GM12891 (cell line): Measurements from ENCODE around the gene ANKS1A.
"Not testable (repeated sequence)": the region's sequence is repeated elsewhere in the genome, so short reads cannot be mapped to it uniquely, and the experiment has no call there.

ENCODE experiments used
- DNase-seq: peaks from one replicate; pipeline ENCODE4 v3.0.0; 2011; ENCODE audit warnings: low spot score; ENCODE audit not compliant: insufficient read length
- FAIRE-seq: peaks from 2 replicates; lab custom pipeline; 2011; peaks lifted over from hg19 to GRCh38; lab: Jason Lieb, UNC
- PAX5 ChIP-seq: IDR thresholded peaks from 2 replicates; pipeline ENCODE4 v1.6.1; 2011; ENCODE audit warnings: low read length, moderate library complexity, mild to moderate bottlenecking; ENCODE audit not compliant: insufficient read depth, severe bottlenecking
- POLR2A ChIP-seq: IDR thresholded peaks from 2 replicates; pipeline ENCODE4 v1.6.1; 2011; ENCODE audit warnings: low read depth, low read length, control low read depth
- POLR2AphosphoS5 ChIP-seq: IDR thresholded peaks from 2 replicates; pipeline ENCODE4 v1.6.1; 2011; ENCODE audit warnings: low read depth, low read length, control low read depth
- POU2F2 ChIP-seq: IDR thresholded peaks from 2 replicates; pipeline ENCODE4 v1.6.1; 2011; ENCODE audit warnings: low read depth, mild to moderate bottlenecking, control low read depth, low read length, moderate library complexity
- SPI1 ChIP-seq: IDR thresholded peaks from 2 replicates; pipeline ENCODE4 v1.6.1; 2011; ENCODE audit warnings: low read depth, low read length, control low read depth
- TAF1 ChIP-seq: IDR thresholded peaks from 2 replicates; pipeline ENCODE4 v1.6.1; 2011; ENCODE audit warnings: low read depth, low read length, control low read depth

ANKS1A gene

DNA sequence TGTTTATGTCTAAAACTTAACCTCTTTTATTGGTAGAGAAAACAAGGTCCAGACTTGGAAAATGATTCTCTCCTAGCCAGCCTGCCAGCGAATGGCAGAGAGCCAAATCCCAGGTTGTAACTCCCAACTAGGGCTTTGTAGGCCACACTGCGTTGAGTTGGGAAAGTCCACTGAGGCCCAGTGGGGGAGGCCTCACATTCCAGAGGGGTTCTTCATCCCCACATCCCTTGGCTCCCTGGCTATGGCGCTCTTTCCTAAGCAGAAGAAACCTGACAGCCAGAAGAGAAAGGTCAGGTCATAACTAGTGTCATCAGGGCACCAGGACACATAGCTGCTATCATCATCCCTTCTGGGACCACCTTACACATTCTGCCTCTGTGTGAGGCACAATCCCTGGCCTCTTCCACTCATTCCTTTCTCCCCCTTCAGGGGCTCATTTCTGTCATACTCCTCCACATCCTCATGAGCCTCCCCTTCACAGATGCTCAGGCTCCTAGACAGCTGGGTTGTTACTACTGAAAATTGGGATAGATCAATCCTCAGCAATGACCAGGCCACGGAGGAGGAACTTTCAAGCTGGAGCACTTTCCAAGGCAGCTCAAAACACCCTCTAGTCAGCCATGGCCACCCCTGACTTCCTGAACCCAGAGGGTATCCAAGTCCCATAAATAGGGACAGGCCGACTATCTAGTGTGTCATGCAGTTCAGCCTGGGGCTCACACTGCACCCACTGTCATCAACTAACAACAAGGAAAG is 203.5 kb downstream of the ANKS1A start:
- FAIRE-seq (no peak), DNase-seq (no peak)
- TF ChIP-seq POU2F2 (no peak), TAF1 (no peak), PAX5 (no peak), POLR2A (no peak), SPI1 (no peak), POLR2AphosphoS5 (no peak)

DNA sequence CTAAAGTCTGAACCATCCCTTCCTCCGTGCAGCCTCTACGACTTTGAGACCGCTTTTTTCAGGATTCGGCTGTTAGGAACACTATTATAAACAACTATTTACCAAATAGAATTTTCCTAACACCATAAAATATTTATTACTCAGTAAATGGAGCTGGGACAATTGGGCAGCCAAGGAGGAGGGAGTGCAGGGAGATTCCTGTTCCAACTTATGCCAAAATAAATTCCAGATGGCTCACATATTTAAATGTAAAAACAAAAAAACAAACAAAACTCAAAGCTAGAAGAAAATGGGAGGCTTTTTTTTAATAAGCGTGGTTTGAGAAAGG is 204.0 kb downstream of the ANKS1A start:
- TF ChIP-seq POLR2A (no peak), POLR2AphosphoS5 (no peak), TAF1 (no peak), POU2F2 (no peak), SPI1 (no peak), PAX5 (no peak)

DNA sequence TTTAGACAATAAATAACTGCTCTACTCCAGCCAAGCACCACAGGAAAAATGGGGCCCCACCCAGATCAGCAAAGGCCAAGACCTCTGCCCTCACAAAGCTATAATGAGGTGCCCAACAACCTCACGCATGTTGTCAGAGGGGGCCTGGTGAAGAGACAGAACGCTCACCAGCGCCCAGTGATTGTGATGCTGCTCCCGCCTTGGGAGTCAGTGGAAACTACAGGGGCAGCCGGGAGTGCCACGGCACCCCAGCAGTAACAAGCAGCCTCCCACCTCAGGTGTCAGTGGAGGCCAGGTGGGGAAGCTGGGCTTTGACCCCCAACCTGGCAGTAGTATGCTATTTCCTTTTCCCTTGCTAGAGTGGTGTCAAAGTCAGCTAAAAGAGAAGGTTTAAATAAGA is 204.7 kb downstream of the ANKS1A start:
- no peak for FAIRE-seq
- DNase-seq, result no peak
- TF ChIP-seq SPI1, result no peak
- TF ChIP-seq PAX5, result no peak
- TF ChIP-seq TAF1, result no peak
- no peak for TF ChIP-seq POLR2AphosphoS5
- TF ChIP-seq POLR2A, result no peak
- TF ChIP-seq POU2F2, result no peak

More for the DNA sequence above, 204.0 kb downstream of the ANKS1A start:
- no peak for DNase-seq
- FAIRE-seq, result no peak

DNA sequence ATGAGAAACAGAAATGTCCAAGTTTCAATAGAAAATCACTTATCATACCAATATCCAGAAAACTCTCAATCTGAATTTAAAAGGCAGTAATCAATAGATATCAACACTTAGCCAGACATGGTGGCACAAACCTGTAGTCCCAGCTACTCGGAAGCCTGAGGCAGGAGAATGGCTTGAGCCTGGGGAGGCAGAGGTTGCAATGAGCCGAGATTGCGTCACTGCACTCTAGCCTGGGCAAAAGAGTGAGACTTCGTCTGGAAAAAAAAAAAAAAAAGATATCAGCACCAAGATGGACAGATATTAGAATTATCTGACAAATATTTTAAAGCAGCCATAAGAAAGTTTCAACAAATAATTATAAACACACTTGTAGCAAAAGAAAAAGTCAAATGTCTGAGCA is 205.1 kb downstream of the ANKS1A start:
- no peak for FAIRE-seq
- TF ChIP-seq POLR2AphosphoS5 (no peak), TAF1 (no peak), SPI1 (no peak), PAX5 (no peak), POU2F2 (no peak), POLR2A (no peak)
- DNase-seq, result no peak

DNA sequence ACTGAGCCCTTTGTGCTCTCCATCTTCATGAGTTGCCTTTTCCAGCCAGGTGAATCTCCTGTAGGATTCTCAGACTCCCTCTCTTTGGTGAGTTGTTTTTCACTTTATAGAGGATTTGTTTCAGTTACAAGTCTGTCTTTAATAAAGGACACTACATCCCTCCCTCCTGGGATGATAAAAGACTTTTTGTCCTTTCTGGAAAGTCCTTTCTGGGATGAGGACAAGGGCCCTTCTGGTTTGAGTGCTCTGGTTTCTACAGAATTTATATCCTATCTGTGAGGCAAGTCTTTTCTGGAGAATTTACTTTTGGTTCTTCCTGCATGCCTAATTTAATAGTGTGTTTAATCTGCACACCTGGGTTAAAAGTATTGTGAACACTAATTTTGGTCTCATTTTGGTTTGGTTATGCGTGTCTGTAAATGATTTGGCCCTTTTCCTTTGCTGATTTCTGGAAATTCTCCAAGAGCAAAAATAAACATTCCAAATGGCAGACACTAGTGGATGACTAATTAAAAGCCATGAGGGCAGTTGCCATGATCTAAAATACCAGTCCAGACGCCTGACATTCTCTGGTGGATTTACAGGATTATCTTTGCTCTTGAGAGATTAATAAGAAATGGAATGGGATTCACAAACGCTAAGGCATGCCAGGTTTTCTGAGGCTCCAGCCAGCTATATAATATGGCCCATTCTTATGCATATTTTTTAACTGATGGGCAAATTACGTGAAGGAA is 207.2 kb downstream of the ANKS1A start:
- DNase-seq, result no peak
- TF ChIP-seq PAX5 (no peak), SPI1 (no peak), POLR2A (no peak), POU2F2 (no peak), TAF1 (no peak)
- FAIRE-seq, result no peak

DNA sequence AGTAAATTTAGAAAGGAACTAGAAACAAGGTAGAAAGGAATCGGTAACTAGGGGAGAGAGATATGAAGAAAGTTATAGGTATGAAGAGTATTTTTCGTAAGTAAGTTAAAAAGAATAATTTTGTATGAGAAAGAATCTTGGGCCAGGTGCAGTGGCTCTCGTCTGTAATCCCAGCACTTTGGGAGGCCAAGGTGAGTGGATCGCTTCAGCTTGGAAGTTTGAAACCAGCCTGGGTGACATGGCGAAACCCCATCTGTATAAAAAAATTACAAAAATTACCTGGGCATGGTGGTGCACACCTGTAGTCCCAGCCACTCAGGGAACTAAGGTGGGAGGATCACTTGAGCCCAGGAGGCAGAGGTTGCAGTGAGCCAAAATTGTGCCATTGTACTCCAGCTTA is 210.1 kb downstream of the ANKS1A start:
- no peak for TF ChIP-seq PAX5
- no peak for TF ChIP-seq SPI1
- no peak for TF ChIP-seq POU2F2
- no peak for TF ChIP-seq POLR2AphosphoS5
- TF ChIP-seq POLR2A, result no peak
- TF ChIP-seq TAF1, result no peak
- FAIRE-seq, result no peak
- no peak for DNase-seq

DNA sequence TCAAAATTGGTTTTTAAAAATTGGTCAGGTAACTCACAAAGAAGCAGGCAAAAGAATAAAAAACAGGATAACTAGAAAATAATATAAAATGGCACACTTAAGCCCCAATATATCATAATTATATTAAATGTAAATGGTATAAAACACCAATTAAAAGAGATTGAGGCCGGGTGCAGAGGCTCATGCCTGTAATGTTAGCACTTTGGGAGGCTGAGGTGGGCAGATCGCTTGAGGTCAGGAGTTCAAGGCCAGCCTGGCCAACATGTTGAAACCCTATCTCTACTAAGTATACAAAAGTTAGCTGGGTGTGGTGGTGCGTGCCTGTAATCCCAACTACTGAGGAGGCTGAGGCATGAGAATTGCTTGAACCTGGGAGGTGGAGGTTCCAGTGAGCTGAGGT is 216.0 kb downstream of the ANKS1A start:
- DNase-seq (no peak), FAIRE-seq (no peak)
- TF ChIP-seq POU2F2, result no peak
- TF ChIP-seq TAF1, result no peak
- TF ChIP-seq POLR2AphosphoS5, result no peak
- TF ChIP-seq PAX5, result no peak
- no peak for TF ChIP-seq POLR2A
- no peak for TF ChIP-seq SPI1

DNA sequence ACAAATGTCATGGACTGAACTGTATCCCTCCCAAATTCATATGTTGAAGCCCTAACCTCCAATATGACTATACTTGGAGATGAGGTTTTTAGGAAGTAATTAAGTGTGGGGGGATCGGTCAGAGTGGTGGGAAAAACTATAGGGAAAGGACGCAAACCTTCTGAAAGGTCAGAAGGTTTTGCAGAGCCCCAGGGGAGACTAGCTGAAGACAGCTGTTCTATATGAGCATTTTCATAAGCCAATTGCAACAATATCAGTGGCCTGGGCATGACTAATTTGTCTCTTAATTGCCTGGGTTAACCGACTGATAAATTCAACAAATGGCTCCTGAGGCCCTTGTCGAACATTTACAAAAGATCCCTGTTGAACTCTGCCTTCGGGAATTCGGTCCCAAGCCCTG is 217.0 kb downstream of the ANKS1A start:
- not testable (repeated sequence) for FAIRE-seq, DNase-seq

DNA sequence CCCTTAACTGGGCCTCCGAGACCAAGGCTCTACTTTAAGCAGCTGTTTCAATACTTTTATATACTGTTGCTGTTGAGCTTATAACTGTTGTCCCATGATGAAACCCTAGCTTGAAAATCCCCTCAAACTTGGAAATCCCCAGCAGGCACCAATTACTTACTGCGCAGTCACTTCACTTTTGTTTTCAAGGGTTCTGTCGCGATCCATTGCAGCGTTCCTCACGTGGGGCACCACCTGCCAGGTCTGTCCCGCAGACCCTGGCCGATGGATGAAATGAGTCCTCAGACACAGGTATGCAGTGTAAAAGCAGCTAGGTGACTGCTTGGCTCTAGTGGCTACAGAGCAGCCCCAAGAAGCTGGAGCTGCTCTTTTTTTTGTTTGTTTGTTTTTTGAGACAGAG is 218.2 kb downstream of the ANKS1A start:
- DNase-seq, FAIRE-seq: not testable (repeated sequence)

DNA sequence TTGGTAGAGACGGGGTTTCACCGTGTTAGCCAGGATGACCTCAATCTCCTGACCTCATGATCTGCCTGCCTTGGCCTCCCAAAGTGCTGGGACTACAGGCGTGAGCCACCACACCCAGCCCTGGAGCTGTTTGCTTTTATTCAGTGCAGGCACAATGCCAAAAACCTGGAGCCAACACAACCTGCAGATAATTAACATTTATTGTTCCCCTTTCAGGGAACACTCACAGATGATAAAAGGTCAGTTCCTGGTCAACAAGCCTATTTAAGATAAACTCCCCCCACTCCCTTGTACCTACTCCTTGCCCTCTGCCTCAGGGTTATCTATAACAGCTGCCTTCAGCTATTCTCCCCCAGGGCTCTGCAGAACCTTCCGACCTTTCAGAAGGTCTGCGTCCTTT is 218.7 kb downstream of the ANKS1A start:
- DNase-seq, FAIRE-seq: not testable (repeated sequence)
